HEK293 (cell line): ENCODE measurements around the gene PIK3C2G.

Experiments
- CTCF ChIA-PET: fragments of 350-600 bp; formaldehyde crosslinking; extraction: SDS; loops from one replicate; lab custom pipeline; 2021; ENCODE audit warnings: antibody characterized with exemption; lab: Yijun Ruan, JAX
- POLR2A ChIA-PET: fragments of 300-600 bp; formaldehyde crosslinking; extraction: SDS; loops from one replicate; lab custom pipeline; 2020; ENCODE audit warnings: antibody characterized with exemption, inconsistent platforms; lab: Yijun Ruan, JAX
- H3K27ac ChIP-seq: fragments of 200-500 bp; sonication (Bioruptor generic); 2 replicates; pipeline ENCODE4 v1.5.1; 2014; ENCODE audit warnings: low read depth, low read length, control low read depth, inconsistent platforms; ENCODE audit errors: extremely low read depth
- H3K36me3 ChIP-seq, 2 experiments: fragments of 200-500 bp in 1 of 2; sonication (Bioruptor generic) in 1 of 2; 1 replicate in 1 of 2; 2 replicates in 1 of 2; pipeline ENCODE4 v1.5.1; 2014 to 2017; ENCODE audit warnings: inconsistent platforms in 2 of 2, low read length in 2 of 2; ENCODE audit not compliant: control insufficient read depth in 2 of 2, insufficient read depth in 1 of 2
- H3K4me1 ChIP-seq: fragments of 200-500 bp; sonication (Bioruptor generic); 2 replicates; pipeline ENCODE4 v1.5.1; 2014; ENCODE audit warnings: mild to moderate bottlenecking, low read length, inconsistent platforms; ENCODE audit not compliant: control insufficient read depth, insufficient read depth
- H3K4me3 ChIP-seq: 2 replicates; pipeline ENCODE4 v1.5.1; 2011; ENCODE audit warnings: low read depth, mild to moderate bottlenecking, control low read depth, low read length, moderate library complexity
- H3K9me3 ChIP-seq: fragments of 200-500 bp; sonication (Bioruptor generic); 2 replicates; pipeline ENCODE4 v1.5.1; 2014; ENCODE audit warnings: low read depth, low read length, inconsistent platforms; ENCODE audit not compliant: control insufficient read depth, insufficient read depth
- GFI1B ChIP-seq: fragments of 450-650 bp; formaldehyde crosslinking; IDR thresholded peaks from 2 replicates; pipeline ENCODE4 v1.5.1; 2016; ENCODE audit warnings: missing biosample characterization, missing genetic modification characterization
- OSR2 ChIP-seq: fragments of 450-650 bp; formaldehyde crosslinking; IDR thresholded peaks from 2 replicates; pipeline ENCODE4 v1.5.1; 2016; ENCODE audit warnings: missing biosample characterization, missing genetic modification characterization
- PATZ1 ChIP-seq: fragments of 450-650 bp; formaldehyde crosslinking; IDR thresholded peaks from 2 replicates; pipeline ENCODE4 v1.5.1; 2016; ENCODE audit warnings: missing biosample characterization, missing genetic modification characterization
- PRDM10 ChIP-seq: fragments of 450-650 bp; formaldehyde crosslinking; IDR thresholded peaks from 2 replicates; pipeline ENCODE4 v1.5.1; 2016; ENCODE audit warnings: missing biosample characterization, missing genetic modification characterization
- SETDB1 ChIP-seq: IDR thresholded peaks from one replicate; pipeline ENCODE4 v1.6.1; 2017; ENCODE audit warnings: mild to moderate bottlenecking, low read length, moderate library complexity, mixed read lengths; ENCODE audit not compliant: insufficient read length
- TCF7L2 ChIP-seq: IDR thresholded peaks from 2 replicates; pipeline ENCODE4 v1.6.1; 2011; ENCODE audit warnings: low read depth, mild to moderate bottlenecking, inconsistent platforms, low read length, moderate library complexity, borderline replicate concordance
- YY2 ChIP-seq: fragments of 450-650 bp; formaldehyde crosslinking; IDR thresholded peaks from 2 replicates; pipeline ENCODE4 v1.5.1; 2016; ENCODE audit warnings: missing biosample characterization, missing genetic modification characterization
- ZBTB49 ChIP-seq: fragments of 450-650 bp; formaldehyde crosslinking; IDR thresholded peaks from 2 replicates; pipeline ENCODE4 v1.5.1; 2016; ENCODE audit warnings: missing biosample characterization, missing genetic modification characterization, low read depth
- ZNF132 ChIP-seq: fragments of 450-650 bp; formaldehyde crosslinking; IDR thresholded peaks from 2 replicates; pipeline ENCODE4 v1.5.1; 2017; ENCODE audit warnings: missing biosample characterization, missing genetic modification characterization, borderline replicate concordance
- ZNF335 ChIP-seq: fragments of 450-650 bp; formaldehyde crosslinking; conservative IDR thresholded peaks from 2 replicates; pipeline ENCODE4 v1.5.1; 2016; ENCODE audit warnings: missing biosample characterization, missing genetic modification characterization
- ZNF341 ChIP-seq: fragments of 450-650 bp; formaldehyde crosslinking; IDR thresholded peaks from 2 replicates; pipeline ENCODE4; 2016; ENCODE audit warnings: low read depth, missing biosample characterization, missing genetic modification characterization
- ZNF449 ChIP-seq: fragments of 450-650 bp; formaldehyde crosslinking; IDR thresholded peaks from 2 replicates; pipeline ENCODE4 v1.5.1; 2017; ENCODE audit warnings: missing biosample characterization, mild to moderate bottlenecking, missing genetic modification characterization, moderate library complexity
- ZNF596 ChIP-seq: fragments of 450-650 bp; IDR thresholded peaks from 2 replicates; pipeline ENCODE4 v1.5.0; 2018; ENCODE audit warnings: missing biosample characterization, mild to moderate bottlenecking, missing genetic modification characterization, moderate library complexity
- ZNF664 ChIP-seq: fragments of 450-650 bp; formaldehyde crosslinking; IDR thresholded peaks from 2 replicates; pipeline ENCODE4 v1.5.1; 2016; ENCODE audit warnings: missing biosample characterization, missing genetic modification characterization
- ZNF670 ChIP-seq: fragments of 450-650 bp; formaldehyde crosslinking; IDR thresholded peaks from 2 replicates; pipeline ENCODE4 v1.5.1; 2016; ENCODE audit warnings: missing biosample characterization, missing genetic modification characterization, low read depth
- TF ChIP-seq, protein P1 (sequence below): fragments of 450-650 bp; formaldehyde crosslinking; IDR thresholded peaks from 2 replicates; pipeline ENCODE4 v1.5.1; 2016; ENCODE audit warnings: missing biosample characterization, missing genetic modification characterization, low read depth
- TF ChIP-seq, protein P2 (sequence below): fragments of 450-650 bp; IDR thresholded peaks from 2 replicates; pipeline ENCODE4 v1.5.1; 2018; ENCODE audit warnings: missing biosample characterization, mild to moderate bottlenecking, missing genetic modification characterization
- TF ChIP-seq, protein P3 (sequence below): fragments of 450-650 bp; formaldehyde crosslinking; IDR thresholded peaks from 2 replicates; pipeline ENCODE4 v1.5.0; 2017; ENCODE audit warnings: missing biosample characterization, missing genetic modification characterization, borderline replicate concordance

PIK3C2G gene

DNA sequence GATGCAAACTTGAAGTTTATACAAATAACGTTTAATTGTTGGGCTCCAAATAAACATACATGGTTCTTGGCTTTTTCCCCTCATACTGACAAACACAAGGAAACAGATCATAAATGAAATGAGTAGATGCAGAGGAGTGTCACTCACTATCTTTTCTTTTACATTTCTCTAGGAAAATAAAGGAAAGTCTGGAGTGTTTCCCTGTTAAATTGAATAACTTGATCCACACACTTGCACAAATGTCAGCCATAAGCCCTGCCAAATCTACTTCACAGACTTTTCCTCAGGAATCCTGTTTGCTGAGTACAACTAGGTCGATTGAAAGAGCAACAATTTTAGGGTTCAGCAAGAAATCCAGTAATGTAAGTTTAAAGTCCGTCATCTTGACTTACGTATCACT, 301.2 kb downstream of the PIK3C2G start:
- Histone ChIP-seq H3K4me1 (no peaks in the 10 kb centered on the region), H3K36me3 (no peaks in the 10 kb centered on the region), H3K4me3 (no peak overlapping the region), H3K27ac (no peak overlapping the region), H3K9me3 (no peaks in the 10 kb centered on the region)
- TF ChIP-seq ZNF664 (no peak), OSR2 (tag by site-specific recombination) (no peak), PATZ1 (no peak), ZNF132 (tag by site-specific recombination) (no peak), YY2 (tag by site-specific recombination) (no peak), ZNF335 (tag by site-specific recombination) (no peak), SETDB1 (no peak), TCF7L2 (no peak)
- TF ChIP-seq, protein P1, sequence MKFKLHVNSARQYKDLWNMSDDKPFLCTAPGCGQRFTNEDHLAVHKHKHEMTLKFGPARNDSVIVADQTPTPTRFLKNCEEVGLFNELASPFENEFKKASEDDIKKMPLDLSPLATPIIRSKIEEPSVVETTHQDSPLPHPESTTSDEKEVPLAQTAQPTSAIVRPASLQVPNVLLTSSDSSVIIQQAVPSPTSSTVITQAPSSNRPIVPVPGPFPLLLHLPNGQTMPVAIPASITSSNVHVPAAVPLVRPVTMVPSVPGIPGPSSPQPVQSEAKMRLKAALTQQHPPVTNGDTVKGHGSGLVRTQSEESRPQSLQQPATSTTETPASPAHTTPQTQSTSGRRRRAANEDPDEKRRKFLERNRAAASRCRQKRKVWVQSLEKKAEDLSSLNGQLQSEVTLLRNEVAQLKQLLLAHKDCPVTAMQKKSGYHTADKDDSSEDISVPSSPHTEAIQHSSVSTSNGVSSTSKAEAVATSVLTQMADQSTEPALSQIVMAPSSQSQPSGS (tag by site-specific recombination): no peak
- TF ChIP-seq, protein P2, sequence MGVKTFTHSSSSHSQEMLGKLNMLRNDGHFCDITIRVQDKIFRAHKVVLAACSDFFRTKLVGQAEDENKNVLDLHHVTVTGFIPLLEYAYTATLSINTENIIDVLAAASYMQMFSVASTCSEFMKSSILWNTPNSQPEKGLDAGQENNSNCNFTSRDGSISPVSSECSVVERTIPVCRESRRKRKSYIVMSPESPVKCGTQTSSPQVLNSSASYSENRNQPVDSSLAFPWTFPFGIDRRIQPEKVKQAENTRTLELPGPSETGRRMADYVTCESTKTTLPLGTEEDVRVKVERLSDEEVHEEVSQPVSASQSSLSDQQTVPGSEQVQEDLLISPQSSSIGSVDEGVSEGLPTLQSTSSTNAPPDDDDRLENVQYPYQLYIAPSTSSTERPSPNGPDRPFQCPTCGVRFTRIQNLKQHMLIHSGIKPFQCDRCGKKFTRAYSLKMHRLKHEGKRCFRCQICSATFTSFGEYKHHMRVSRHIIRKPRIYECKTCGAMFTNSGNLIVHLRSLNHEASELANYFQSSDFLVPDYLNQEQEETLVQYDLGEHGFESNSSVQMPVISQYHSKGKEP (tag by site-specific recombination): no peak
- CTCF ChIA-PET: no interaction called here
- POLR2A ChIA-PET: no interaction called here

- Histone ChIP-seq H3K36me3 (no peaks in the 10 kb centered on the region), H3K4me1 (no peaks in the 10 kb centered on the region), H3K27ac (no peak overlapping the region), H3K4me3 (no peak overlapping the region), H3K9me3 (no peaks in the 10 kb centered on the region)
- ChIA-PET POLR2A (no interaction called here), CTCF (no interaction called here)
- TF ChIP-seq ZNF670 (tag by site-specific recombination) (no peak), ZNF596 (tag by site-specific recombination) (no peak), GFI1B (tag by site-specific recombination) (no peak), ZNF449 (tag by site-specific recombination) (no peak), PRDM10 (tag by site-specific recombination) (no peak), ZNF341 (no peak), ZBTB49 (no peak)
- TF ChIP-seq, protein P3, sequence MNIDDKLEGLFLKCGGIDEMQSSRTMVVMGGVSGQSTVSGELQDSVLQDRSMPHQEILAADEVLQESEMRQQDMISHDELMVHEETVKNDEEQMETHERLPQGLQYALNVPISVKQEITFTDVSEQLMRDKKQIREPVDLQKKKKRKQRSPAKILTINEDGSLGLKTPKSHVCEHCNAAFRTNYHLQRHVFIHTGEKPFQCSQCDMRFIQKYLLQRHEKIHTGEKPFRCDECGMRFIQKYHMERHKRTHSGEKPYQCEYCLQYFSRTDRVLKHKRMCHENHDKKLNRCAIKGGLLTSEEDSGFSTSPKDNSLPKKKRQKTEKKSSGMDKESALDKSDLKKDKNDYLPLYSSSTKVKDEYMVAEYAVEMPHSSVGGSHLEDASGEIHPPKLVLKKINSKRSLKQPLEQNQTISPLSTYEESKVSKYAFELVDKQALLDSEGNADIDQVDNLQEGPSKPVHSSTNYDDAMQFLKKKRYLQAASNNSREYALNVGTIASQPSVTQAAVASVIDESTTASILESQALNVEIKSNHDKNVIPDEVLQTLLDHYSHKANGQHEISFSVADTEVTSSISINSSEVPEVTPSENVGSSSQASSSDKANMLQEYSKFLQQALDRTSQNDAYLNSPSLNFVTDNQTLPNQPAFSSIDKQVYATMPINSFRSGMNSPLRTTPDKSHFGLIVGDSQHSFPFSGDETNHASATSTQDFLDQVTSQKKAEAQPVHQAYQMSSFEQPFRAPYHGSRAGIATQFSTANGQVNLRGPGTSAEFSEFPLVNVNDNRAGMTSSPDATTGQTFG (tag by site-specific recombination): no peak
- TF ChIP-seq, protein P1 (tag by site-specific recombination): no peak
Observed at GRCh38 chr12:18564306-18564705, 303.0 kb downstream of the PIK3C2G start.
